Gastrocnemius medialis (tissue), 4 donors: Measurements from ENCODE around the gene CDH16. TPM values are rescaled to one million over a fixed set of nuclear protein-coding genes. Genes with fewer than 3 reads are reported as not detected.

Experiments
- ATAC-seq, 2 donors: fragments of 150-250 bp; one replicate each; pipeline ENCODE4 v1.9.1; 2016
- DNase-seq, 2 donors: peaks; one replicate each; pipeline ENCODE4 v3.0.0-alpha.2; 2019
- H3K27ac ChIP-seq, 4 donors: fragments of 200-600 bp; sonication (generic); 1 replicate in 1 of 4; 2 replicates in 3 of 4; pipeline ENCODE4 v1.5.1; 2016 to 2018; ENCODE audit warnings: mild to moderate bottlenecking in 2 of 4, moderate library complexity in 1 of 4
- H3K27me3 ChIP-seq, 3 donors: fragments of 200-600 bp; sonication (generic) in 2 of 3; 1 replicate in 1 of 3; 2 replicates in 2 of 3; pipeline versions ENCODE4 v1.5.1 to v1.6.0; 2016 to 2019; ENCODE audit warnings: mild to moderate bottlenecking in 1 of 3, moderate library complexity in 1 of 3
- H3K36me3 ChIP-seq, 2 donors: fragments of 200-600 bp; sonication (generic) in 1 of 2; one replicate each; pipeline ENCODE4 v1.5.1; 2017 to 2018
- H3K4me1 ChIP-seq, 2 donors: fragments of 200-600 bp; sonication (generic) in 1 of 2; one replicate each; pipeline ENCODE4 v1.5.1; 2016 to 2017; ENCODE audit warnings: mild to moderate bottlenecking in 2 of 2
- H3K4me3 ChIP-seq, 4 donors: fragments of 200-600 bp; sonication (generic) in 3 of 4; 1 replicate in 1 of 4; 2 replicates in 3 of 4; pipeline ENCODE4 v1.5.1; 2016 to 2019; ENCODE audit warnings: mild to moderate bottlenecking in 2 of 4
- H3K9me3 ChIP-seq, 3 donors: fragments of 200-600 bp; sonication (generic) in 2 of 3; 1 replicate in 1 of 3; 2 replicates in 2 of 3; pipeline ENCODE4 v1.5.1; 2016 to 2019
- POLR2A ChIP-seq, 2 donors: fragments of 450-650 bp; IDR thresholded peaks; one replicate each; pipeline ENCODE4 v1.6.1; 2017; ENCODE audit warnings: antibody characterized with exemption in 2 of 2, mild to moderate bottlenecking in 2 of 2, moderate library complexity in 2 of 2
- in situ Hi-C, 4 donors: fragments of 200-750 bp; cut with MboI; loops; one replicate each; pipeline versions ENCODE4 v1.15.0 to v1.8.0; 2017; ENCODE audit warnings: low sequenced_read_pairs in 4 of 4
- intact Hi-C: fragments of 100-400 bp; cut with DNase I; formaldehyde crosslinking; loops from one replicate; pipeline ENCODE4 v1.15.1; 2023; ENCODE audit warnings: low total_unique reads
- total RNA-seq, 4 donors: library from RNA; depleted of rRNA; stranded (reverse); fragments of >200 nt; gene quantifications; one replicate each; pipeline versions ENCODE4 v1.1.0 to v1.2.3, GENCODE V29; 2016
- TF ChIP-seq, protein P1 (sequence below), 5 experiments: fragments of 450-650 bp in 3 of 5; fragments of 200-600 bp in 2 of 5; sonication (generic) in 2 of 5; IDR thresholded peaks in 4 of 5; conservative IDR thresholded peaks in 1 of 5; 1 replicate in 4 of 5; 2 replicates in 1 of 5; pipeline ENCODE4 v1.5.1; 2016 to 2019; ENCODE audit warnings: antibody characterized with exemption in 5 of 5, mild to moderate bottlenecking in 3 of 5, moderate library complexity in 3 of 5

The CDH16 gene
- total RNA-seq, 4 donors from 2014 or later, result 0.10 to 0.87 (median 0.16) TPM; not detected in 1

DNA sequence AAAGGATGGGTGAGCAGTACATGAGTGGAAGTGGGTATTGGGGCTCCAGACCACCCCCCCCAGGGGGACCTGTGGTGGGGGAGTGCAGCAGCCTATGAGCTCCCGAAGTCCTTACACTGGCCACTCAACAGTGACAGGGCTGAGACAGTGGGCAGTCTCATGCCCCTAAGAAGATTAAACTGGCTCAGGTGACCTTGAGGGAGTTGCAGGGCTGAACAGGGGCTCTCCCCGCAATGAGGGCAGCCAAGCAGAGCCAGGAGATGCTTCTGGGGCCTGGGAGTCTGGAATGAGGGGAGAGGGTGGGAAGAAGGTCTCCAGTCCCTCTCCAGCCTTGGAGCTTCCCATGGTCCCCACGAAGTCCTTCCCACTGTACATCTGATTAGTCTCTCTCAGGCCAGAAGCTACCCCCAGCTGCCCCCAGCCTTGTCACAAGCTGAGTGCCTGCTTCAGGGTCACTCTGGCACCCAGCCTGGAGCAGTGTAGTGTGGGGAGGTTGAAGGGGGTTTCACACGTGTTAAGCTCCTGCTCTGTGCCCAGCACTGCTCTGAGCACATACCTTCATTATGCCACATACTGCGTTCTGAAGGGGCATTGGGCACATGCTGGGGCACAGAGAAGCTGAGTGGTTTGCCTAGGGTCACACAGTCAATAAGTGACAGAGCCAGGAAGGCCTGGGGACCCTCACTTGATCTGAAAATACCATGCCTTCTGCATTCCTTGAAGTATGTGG is 1.0 kb upstream of the CDH16 start:
- Histone ChIP-seq H3K4me1 (peaks cover 33 to 54% of the 10 kb centered on the region in 2 donors), H3K36me3 (peaks cover 0 to 20% of the 10 kb centered on the region in 2 donors), H3K27ac (peak overlapping the region; percentile 91 to 99 (median 96)), H3K4me3 (no peak overlapping the region), H3K9me3 (no peaks in the 10 kb centered on the region), H3K27me3 (no peaks in the 10 kb centered on the region)
- DNase-seq (no peak), ATAC-seq (peak in 1 of 2 donors; percentile 10)
- intact Hi-C loops, result no loop called here
- peak; percentile 12 to 15 for TF ChIP-seq POLR2A (IDR thresholded peaks at IDR 0.05)
- TF ChIP-seq, protein P1, sequence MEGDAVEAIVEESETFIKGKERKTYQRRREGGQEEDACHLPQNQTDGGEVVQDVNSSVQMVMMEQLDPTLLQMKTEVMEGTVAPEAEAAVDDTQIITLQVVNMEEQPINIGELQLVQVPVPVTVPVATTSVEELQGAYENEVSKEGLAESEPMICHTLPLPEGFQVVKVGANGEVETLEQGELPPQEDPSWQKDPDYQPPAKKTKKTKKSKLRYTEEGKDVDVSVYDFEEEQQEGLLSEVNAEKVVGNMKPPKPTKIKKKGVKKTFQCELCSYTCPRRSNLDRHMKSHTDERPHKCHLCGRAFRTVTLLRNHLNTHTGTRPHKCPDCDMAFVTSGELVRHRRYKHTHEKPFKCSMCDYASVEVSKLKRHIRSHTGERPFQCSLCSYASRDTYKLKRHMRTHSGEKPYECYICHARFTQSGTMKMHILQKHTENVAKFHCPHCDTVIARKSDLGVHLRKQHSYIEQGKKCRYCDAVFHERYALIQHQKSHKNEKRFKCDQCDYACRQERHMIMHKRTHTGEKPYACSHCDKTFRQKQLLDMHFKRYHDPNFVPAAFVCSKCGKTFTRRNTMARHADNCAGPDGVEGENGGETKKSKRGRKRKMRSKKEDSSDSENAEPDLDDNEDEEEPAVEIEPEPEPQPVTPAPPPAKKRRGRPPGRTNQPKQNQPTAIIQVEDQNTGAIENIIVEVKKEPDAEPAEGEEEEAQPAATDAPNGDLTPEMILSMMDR (IDR thresholded peaks at IDR 0.05 in 4 of 5, conservative IDR thresholded peaks at IDR 0.05 in 1 of 5), result no peak
- in situ Hi-C loops, result no loop called here

GRCh38 chr16:66918355-66918754 is 330 bp downstream of the CDH16 start:
- H3K9me3 ChIP-seq, result no peaks in the 10 kb centered on the region
- ATAC-seq, result no peak
- H3K27me3 ChIP-seq, result no peaks in the 10 kb centered on the region
- no peak overlapping the region for H3K4me3 ChIP-seq
- peaks cover 33 to 40% of the 10 kb centered on the region in 2 donors for H3K4me1 ChIP-seq
- in situ Hi-C loops (no loop called here), intact Hi-C loops (no loop called here)
- H3K27ac ChIP-seq, result peak overlapping the region; percentile 91 to 99 (median 96)
- peaks cover 0 to 6% of the 10 kb centered on the region in 2 donors for H3K36me3 ChIP-seq
- no peak for DNase-seq
- TF ChIP-seq, protein P1 (IDR thresholded peaks at IDR 0.05 in 4 of 5, conservative IDR thresholded peaks at IDR 0.05 in 1 of 5), result no peak
- TF ChIP-seq POLR2A (IDR thresholded peaks at IDR 0.05), result no peak

DNA sequence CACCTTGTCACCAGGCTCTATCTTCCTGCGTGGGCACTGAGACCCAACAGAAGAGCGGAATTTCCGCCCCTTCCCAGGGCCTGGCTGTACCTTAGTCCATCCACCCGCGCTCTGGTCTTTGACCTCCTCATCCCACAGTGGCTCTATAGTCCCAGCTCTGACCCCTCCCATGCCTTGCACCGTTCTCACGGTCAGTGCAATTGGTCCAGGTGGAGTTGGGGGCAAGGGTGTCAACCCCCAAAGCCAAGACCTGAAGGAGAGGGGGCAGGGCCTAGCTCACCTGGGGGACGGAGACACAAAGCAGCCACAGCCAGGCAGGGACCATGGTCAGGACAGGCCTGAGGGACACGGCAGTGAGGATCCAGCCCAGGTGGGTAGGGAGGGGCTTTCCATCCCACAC is 944 bp downstream of the CDH16 start:
- Histone ChIP-seq H3K36me3 (no peaks in the 10 kb centered on the region), H3K27ac (peak overlapping the region; percentile 91 to 99 (median 96)), H3K27me3 (no peaks in the 10 kb centered on the region), H3K9me3 (no peaks in the 10 kb centered on the region), H3K4me3 (no peak overlapping the region), H3K4me1 (peaks cover 33 to 34% of the 10 kb centered on the region in 2 donors)
- in situ Hi-C loops, result no loop called here
- intact Hi-C loops, result loop anchor here (1.0 kb wide), 1 partner anchor 10 kb away; no protein-coding TSS in a partner anchor
- ATAC-seq (no peak), DNase-seq (no peak)
- TF ChIP-seq POLR2A (IDR thresholded peaks at IDR 0.05), result no peak
- TF ChIP-seq, protein P1 (IDR thresholded peaks at IDR 0.05 in 4 of 5, conservative IDR thresholded peaks at IDR 0.05 in 1 of 5), result no peak

GRCh38 chr16:66916518-66916917 is 2.2 kb downstream of the CDH16 start:
- Histone ChIP-seq H3K4me3 (no peak overlapping the region), H3K27ac (no peak overlapping the region), H3K9me3 (no peaks in the 10 kb centered on the region), H3K4me1 (peaks cover 25 to 28% of the 10 kb centered on the region in 2 donors), H3K27me3 (no peaks in the 10 kb centered on the region), H3K36me3 (no peaks in the 10 kb centered on the region)
- DNase-seq, result no peak
- no peak for TF ChIP-seq POLR2A (IDR thresholded peaks at IDR 0.05)
- TF ChIP-seq, protein P1 (IDR thresholded peaks at IDR 0.05 in 4 of 5, conservative IDR thresholded peaks at IDR 0.05 in 1 of 5), result no peak
- in situ Hi-C loops (no loop called here), intact Hi-C loops (no loop called here)
- no peak for ATAC-seq
